NCI-H69 (cell line): ENCODE data around the gene ACACB.

Experiments used
- DNase-seq: peaks from one replicate; lab custom pipeline; 2025; lab: John Stamatoyannopoulos, UW

Gene ACACB

GRCh38 chr12:109115758-109116610, at the start of gene ACACB:
TSS of gene ACACB (plus strand) at chr12:109116587. CDS start at chr12:109139406, 22,819 bp downstream.
- DNase-seq: peak; percentile 43

- peak; percentile 80 for DNase-seq
Observed at GRCh38 chr12:109069307-109070271, 46.8 kb upstream of the ACACB start.

GRCh38 chr12:109074866-109075265, 41.5 kb upstream of the ACACB start:
- DNase-seq: no peak

GRCh38 chr12:109082751-109083150, 33.6 kb upstream of the ACACB start:
- DNase-seq: no peak

GRCh38 chr12:109084425-109084824, 32.0 kb upstream of the ACACB start:
- DNase-seq: no peak

GRCh38 chr12:109085590-109085989, 30.8 kb upstream of the ACACB start:
- no peak for DNase-seq

GRCh38 chr12:109087250-109087649, 29.1 kb upstream of the ACACB start:
- no peak for DNase-seq

- no peak for DNase-seq
Observed at GRCh38 chr12:109088818-109089217, 27.6 kb upstream of the ACACB start.

GRCh38 chr12:109089683-109090082, 26.7 kb upstream of the ACACB start:
- no peak for DNase-seq

- DNase-seq: peak; percentile 57
Observed at GRCh38 chr12:109092497-109093021, 23.8 kb upstream of the ACACB start.

GRCh38 chr12:109093022-109093918, 23.1 kb upstream of the ACACB start, which contains the start of gene ALKBH2:
TSS of gene ALKBH2 (minus strand) at chr12:109093472. CDS start at chr12:109092786, 686 bp downstream.
- DNase-seq: peak; percentile 97

GRCh38 chr12:109097140-109097434, 19.3 kb upstream of the ACACB start:
- no peak for DNase-seq

- DNase-seq: peak; percentile 99
Observed at GRCh38 chr12:109097435-109098182, 18.8 kb upstream of the ACACB start, which contains the start of gene UNG. TSS of gene UNG (plus strand) at chr12:109097597. CDS start at chr12:109097680, 83 bp downstream.

- DNase-seq: no peak
Observed at GRCh38 chr12:109098183-109098604, 18.2 kb upstream of the ACACB start.

- DNase-seq: peak; percentile 33
Observed at GRCh38 chr12:109098651-109099050, 17.7 kb upstream of the ACACB start.

- no peak for DNase-seq
Observed at GRCh38 chr12:109099431-109100020, 16.9 kb upstream of the ACACB start.

GRCh38 chr12:109100741-109101140, 15.6 kb upstream of the ACACB start:
- DNase-seq: no peak

GRCh38 chr12:109102491-109102890, 13.9 kb upstream of the ACACB start:
- no peak for DNase-seq

GRCh38 chr12:109105176-109105575, 11.2 kb upstream of the ACACB start:
- no peak for DNase-seq

GRCh38 chr12:109109746-109110350, 6.5 kb upstream of the ACACB start:
- no peak for DNase-seq
